WERI-Rb-1 (cell line): ENCODE data around the gene ZNF682.
"Not testable (repeated sequence)": the region's sequence is repeated elsewhere in the genome, so short reads cannot be mapped to it uniquely, and the experiment has no call there.

Experiments
- DNase-seq: peaks from one replicate; pipeline ENCODE4 v3.0.0-alpha.2; 2020
- H3K27ac ChIP-seq: fragments of 250-450 bp; sonication (Bioruptor Pico); 2 replicates; pipeline ENCODE4 v1.5.1; 2020; ENCODE audit warnings: mild to moderate bottlenecking, moderate library complexity
- H3K27me3 ChIP-seq: fragments of 250-450 bp; sonication (Bioruptor Pico); 2 replicates; pipeline ENCODE4 v1.5.1; 2021; ENCODE audit warnings: mild to moderate bottlenecking, low read depth, moderate library complexity; ENCODE audit not compliant: insufficient read depth, severe bottlenecking
- H3K36me3 ChIP-seq: fragments of 250-450 bp; sonication (Bioruptor Pico); 2 replicates; pipeline ENCODE4 v1.5.1; 2020; ENCODE audit warnings: mild to moderate bottlenecking, moderate library complexity
- H3K4me3 ChIP-seq: 2 replicates; pipeline ENCODE4 v1.5.1; 2011; ENCODE audit warnings: low read depth, mild to moderate bottlenecking, control low read depth, low read length
- H3K9me3 ChIP-seq: fragments of 250-450 bp; sonication (Bioruptor Pico); 2 replicates; pipeline ENCODE4 v1.5.1; 2021; ENCODE audit warnings: mild to moderate bottlenecking, moderate library complexity; ENCODE audit not compliant: severe bottlenecking
- CTCF ChIP-seq: IDR thresholded peaks from 2 replicates; pipeline ENCODE4 v1.5.1; 2011; ENCODE audit warnings: low read depth, mild to moderate bottlenecking, control low read depth, inconsistent platforms, low read length

The ZNF682 gene

GRCh38 chr19:19964416-19964815, 74.9 kb downstream of the ZNF682 start:
- Histone ChIP-seq H3K9me3 (peaks cover 9% of the 10 kb centered on the region), H3K4me3 (no peak overlapping the region), H3K36me3 (no peaks in the 10 kb centered on the region), H3K27ac (no peak overlapping the region), H3K27me3 (no peaks in the 10 kb centered on the region)
- TF ChIP-seq CTCF: no peak
- no peak for DNase-seq

DNA sequence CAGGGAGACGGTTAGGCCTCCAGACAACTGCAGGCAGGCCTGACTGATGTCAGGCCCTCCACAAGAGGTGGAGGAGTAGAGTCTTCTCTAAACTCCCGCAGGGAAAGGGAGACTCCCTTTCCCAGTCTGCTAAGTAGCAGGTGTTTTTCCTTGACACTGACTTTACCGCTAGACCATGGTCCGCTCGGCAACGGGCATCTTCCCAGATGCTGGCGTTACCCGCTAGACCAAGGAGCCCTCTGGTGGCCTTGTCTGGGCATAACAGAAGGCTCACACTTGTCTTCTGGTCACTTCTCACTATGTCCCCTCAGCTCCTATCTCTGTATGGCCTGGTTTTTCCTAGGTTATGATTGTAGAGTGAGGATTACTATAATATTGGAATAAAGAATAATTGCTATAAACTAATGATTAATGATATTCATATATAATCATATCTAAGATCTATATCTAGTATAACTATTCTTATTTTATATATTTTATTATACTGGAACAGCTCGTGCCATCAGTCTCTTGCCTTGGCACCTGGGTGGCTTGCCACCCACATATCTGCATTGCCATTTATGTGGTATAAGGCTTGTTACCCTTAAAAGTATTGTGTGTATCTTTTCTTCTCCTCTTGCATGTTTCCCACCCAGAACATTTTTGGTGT, 80.0 kb downstream of the ZNF682 start:
- not testable (repeated sequence) for H3K27ac ChIP-seq, H3K27me3 ChIP-seq, H3K9me3 ChIP-seq, H3K4me3 ChIP-seq, H3K36me3 ChIP-seq
- peak; percentile 79 for DNase-seq
- TF ChIP-seq CTCF: peak; percentile 69

GRCh38 chr19:19957766-19958165, 81.5 kb downstream of the ZNF682 start:
- not testable (repeated sequence) for H3K36me3 ChIP-seq, H3K27me3 ChIP-seq, DNase-seq, H3K9me3 ChIP-seq, H3K27ac ChIP-seq, H3K4me3 ChIP-seq

- Histone ChIP-seq H3K9me3 (no peaks in the 10 kb centered on the region), H3K27me3 (no peaks in the 10 kb centered on the region), H3K36me3 (no peaks in the 10 kb centered on the region), H3K4me3 (no peak overlapping the region), H3K27ac (no peak overlapping the region)
- TF ChIP-seq CTCF: no peak
- DNase-seq: peak; percentile 16
Observed at GRCh38 chr19:19956434-19957075, 82.8 kb downstream of the ZNF682 start.

DNA sequence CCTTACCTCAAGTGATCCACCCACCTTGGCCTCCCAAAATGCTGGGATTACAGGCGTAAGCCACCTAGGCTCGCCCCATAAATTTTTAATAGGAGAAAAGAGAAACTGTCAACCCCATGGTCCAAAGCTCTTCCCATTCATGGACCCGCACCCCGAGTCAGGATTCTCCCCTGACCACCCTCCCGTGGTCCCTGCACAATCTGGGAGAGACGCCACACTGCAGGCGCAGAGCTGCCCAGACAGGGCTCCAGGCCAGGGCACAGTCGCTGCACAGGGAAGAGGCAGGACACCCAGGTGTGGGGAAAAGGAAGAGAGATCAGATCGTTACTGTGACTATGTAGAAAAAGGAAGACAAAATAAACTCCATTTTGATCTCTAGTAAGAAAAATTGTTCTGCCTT, 84.1 kb downstream of the ZNF682 start:
- no peak overlapping the region for H3K4me3 ChIP-seq
- H3K27ac ChIP-seq: no peak overlapping the region
- H3K27me3 ChIP-seq: no peaks in the 10 kb centered on the region
- no peak for DNase-seq
- no peaks in the 10 kb centered on the region for H3K36me3 ChIP-seq
- no peaks in the 10 kb centered on the region for H3K9me3 ChIP-seq
- no peak for TF ChIP-seq CTCF
